Measurements from ENCODE around the gene ANK2.

Gene ANK2

DNA sequence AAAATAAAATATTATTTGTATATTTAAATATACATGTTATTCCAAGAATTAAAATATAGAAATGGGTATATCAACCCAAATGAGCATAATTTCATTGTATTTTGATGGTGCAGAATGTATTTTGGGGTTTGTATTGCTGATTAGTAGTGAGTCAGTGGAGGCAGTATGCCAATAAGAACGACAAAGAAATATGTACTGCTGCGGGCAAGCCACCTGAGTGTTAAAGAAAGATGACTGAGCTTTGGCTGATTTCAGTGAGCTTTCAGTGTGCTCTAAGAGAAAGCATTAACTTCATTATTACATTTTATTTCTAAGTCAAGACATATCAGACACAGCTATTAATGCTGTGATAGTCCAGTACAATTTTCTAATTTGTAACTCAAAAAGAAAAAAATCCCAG, 297.8 kb downstream of the ANK2 start:
- H3K27me3 ChIP-seq (ENCODE audit: insufficient read depth, low read depth): no peaks in the 10 kb centered on the region
- H3K4me2 ChIP-seq: no peak overlapping the region
- no peak overlapping the region for H2AFZ ChIP-seq (ENCODE audit: low read depth)
- no peak overlapping the region for H3K4me3 ChIP-seq (IDR thresholded peaks at IDR 0.05; ENCODE audit: insufficient read depth, low read depth, low read length)
- H3K4me1 ChIP-seq (ENCODE audit: low read depth, poor library complexity, severe bottlenecking): peaks cover 15% of the 10 kb centered on the region
- H3K36me3 ChIP-seq (ENCODE audit: insufficient read depth): no peaks in the 10 kb centered on the region
- no peak overlapping the region for H3K27ac ChIP-seq
- no peaks in the 10 kb centered on the region for H4K20me1 ChIP-seq (ENCODE audit: insufficient read depth)
- H3K9ac ChIP-seq: no peak overlapping the region
- TF ChIP-seq, protein P1, sequence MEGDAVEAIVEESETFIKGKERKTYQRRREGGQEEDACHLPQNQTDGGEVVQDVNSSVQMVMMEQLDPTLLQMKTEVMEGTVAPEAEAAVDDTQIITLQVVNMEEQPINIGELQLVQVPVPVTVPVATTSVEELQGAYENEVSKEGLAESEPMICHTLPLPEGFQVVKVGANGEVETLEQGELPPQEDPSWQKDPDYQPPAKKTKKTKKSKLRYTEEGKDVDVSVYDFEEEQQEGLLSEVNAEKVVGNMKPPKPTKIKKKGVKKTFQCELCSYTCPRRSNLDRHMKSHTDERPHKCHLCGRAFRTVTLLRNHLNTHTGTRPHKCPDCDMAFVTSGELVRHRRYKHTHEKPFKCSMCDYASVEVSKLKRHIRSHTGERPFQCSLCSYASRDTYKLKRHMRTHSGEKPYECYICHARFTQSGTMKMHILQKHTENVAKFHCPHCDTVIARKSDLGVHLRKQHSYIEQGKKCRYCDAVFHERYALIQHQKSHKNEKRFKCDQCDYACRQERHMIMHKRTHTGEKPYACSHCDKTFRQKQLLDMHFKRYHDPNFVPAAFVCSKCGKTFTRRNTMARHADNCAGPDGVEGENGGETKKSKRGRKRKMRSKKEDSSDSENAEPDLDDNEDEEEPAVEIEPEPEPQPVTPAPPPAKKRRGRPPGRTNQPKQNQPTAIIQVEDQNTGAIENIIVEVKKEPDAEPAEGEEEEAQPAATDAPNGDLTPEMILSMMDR (conservative IDR thresholded peaks at IDR 0.05; ENCODE audit: low read depth, low read length): no peak
- H3K79me2 ChIP-seq (ENCODE audit: insufficient read depth, low read depth): no peaks in the 10 kb centered on the region

DNA sequence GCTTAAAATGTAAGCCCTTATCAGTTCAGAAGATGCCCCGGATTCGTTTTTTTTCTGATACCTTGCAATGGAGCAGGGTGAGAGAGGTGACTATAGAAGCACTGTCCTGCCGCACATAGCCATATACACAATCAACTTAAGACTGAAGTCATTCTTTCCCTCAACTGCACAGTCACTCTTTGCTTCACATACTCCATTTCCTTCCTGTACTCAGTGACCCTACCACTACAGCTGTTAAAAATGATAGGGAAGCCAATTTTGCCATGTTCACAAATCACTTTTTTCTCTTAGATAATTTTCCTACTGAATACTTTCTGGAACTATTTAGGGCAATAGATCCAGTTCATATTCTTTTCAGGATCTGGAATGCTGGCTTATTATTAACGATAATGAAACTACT, 300.0 kb downstream of the ANK2 start:
- Histone ChIP-seq H2AFZ (ENCODE audit: low read depth) (no peak overlapping the region), H3K27me3 (ENCODE audit: insufficient read depth, low read depth) (no peaks in the 10 kb centered on the region)
- TF ChIP-seq, protein P1 (conservative IDR thresholded peaks at IDR 0.05; ENCODE audit: low read depth, low read length): no peak

DNA sequence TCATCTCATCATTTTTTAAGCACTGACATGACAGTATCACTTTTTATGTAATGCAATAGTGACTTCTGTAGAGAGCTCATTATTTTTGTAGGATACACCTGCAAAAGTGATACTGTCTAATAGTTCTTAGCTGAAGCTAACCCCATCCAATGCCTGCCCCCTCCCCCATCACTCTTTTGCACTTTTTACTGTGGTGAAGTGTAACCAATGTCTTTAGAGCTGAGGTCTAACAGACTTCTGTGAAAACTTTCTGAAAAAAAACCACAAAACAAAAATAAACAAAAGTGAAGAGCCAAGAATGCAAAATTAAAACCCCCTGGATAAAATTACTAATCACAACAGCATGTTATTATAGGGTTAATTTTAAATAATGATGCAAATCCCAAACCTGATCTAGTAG, 301.1 kb downstream of the ANK2 start:
- Histone ChIP-seq H3K4me2 (peak overlapping the region; percentile 16; the same call in 1 of the 2 replicates), H3K9ac (no peak overlapping the region), H3K79me2 (ENCODE audit: insufficient read depth, low read depth) (no peaks in the 10 kb centered on the region), H2AFZ (ENCODE audit: low read depth) (no peak overlapping the region), H3K36me3 (ENCODE audit: insufficient read depth) (no peaks in the 10 kb centered on the region), H3K4me3 (IDR thresholded peaks at IDR 0.05; ENCODE audit: insufficient read depth, low read depth, low read length) (no peak overlapping the region), H3K27me3 (ENCODE audit: insufficient read depth, low read depth) (no peaks in the 10 kb centered on the region), H3K27ac (no peak overlapping the region), H3K4me1 (ENCODE audit: low read depth, poor library complexity, severe bottlenecking) (peaks cover 27% of the 10 kb centered on the region), H4K20me1 (ENCODE audit: insufficient read depth) (no peaks in the 10 kb centered on the region)
- TF ChIP-seq, protein P1 (conservative IDR thresholded peaks at IDR 0.05; ENCODE audit: low read depth, low read length): no peak

More for the DNA sequence above, 300.0 kb downstream of the ANK2 start:
- Histone ChIP-seq H4K20me1 (ENCODE audit: insufficient read depth) (no peaks in the 10 kb centered on the region), H3K4me1 (ENCODE audit: low read depth, poor library complexity, severe bottlenecking) (peaks cover 15% of the 10 kb centered on the region), H3K4me3 (IDR thresholded peaks at IDR 0.05; ENCODE audit: insufficient read depth, low read depth, low read length) (no peak overlapping the region), H3K27ac (no peak overlapping the region), H3K4me2 (no peak overlapping the region), H3K36me3 (ENCODE audit: insufficient read depth) (no peaks in the 10 kb centered on the region), H3K79me2 (ENCODE audit: insufficient read depth, low read depth) (no peaks in the 10 kb centered on the region), H3K9ac (no peak overlapping the region)

- Histone ChIP-seq H3K4me3 (IDR thresholded peaks at IDR 0.05; ENCODE audit: insufficient read depth, low read depth, low read length) (no peak overlapping the region), H3K9ac (no peak overlapping the region), H4K20me1 (ENCODE audit: insufficient read depth) (no peaks in the 10 kb centered on the region), H3K4me1 (ENCODE audit: low read depth, poor library complexity, severe bottlenecking) (peaks cover 26% of the 10 kb centered on the region), H3K36me3 (ENCODE audit: insufficient read depth) (no peaks in the 10 kb centered on the region), H3K27me3 (ENCODE audit: insufficient read depth, low read depth) (no peaks in the 10 kb centered on the region), H2AFZ (ENCODE audit: low read depth) (peak overlapping the region; percentile 3), H3K27ac (no peak overlapping the region), H3K79me2 (ENCODE audit: insufficient read depth, low read depth) (no peaks in the 10 kb centered on the region), H3K4me2 (peak overlapping the region; percentile 55)
- TF ChIP-seq, protein P1 (conservative IDR thresholded peaks at IDR 0.05; ENCODE audit: low read depth, low read length): peak; percentile 32; the same call in 1 of the 2 replicates
Observed at GRCh38 chr4:113355550-113356371, 306.3 kb downstream of the ANK2 start.
